HEK293T (cell line): ENCODE results near the gene SHROOM4.

Experiments
- BHLHE40 ChIP-seq: fragments of 450-650 bp; IDR thresholded peaks from 2 replicates; pipeline ENCODE4 v1.6.1; 2016; ENCODE audit warnings: mild to moderate bottlenecking, moderate library complexity, borderline replicate concordance
- TARDBP ChIP-seq: fragments of 450-650 bp; IDR thresholded peaks from 2 replicates; pipeline ENCODE4 v1.6.1; 2016
- ZNF384 ChIP-seq: fragments of 450-650 bp; IDR thresholded peaks from 2 replicates; pipeline ENCODE4 v1.6.1; 2016

GRCh38 chrX:50700921-50701320 lies 113.1 kb downstream of the SHROOM4 start:
- TF ChIP-seq ZNF384, result no peak
- no peak for TF ChIP-seq BHLHE40
- no peak for TF ChIP-seq TARDBP
